CD14-positive monocyte (primary cell): ENCODE measurements around the gene HDAC4. TPM values are rescaled to one million over a fixed set of nuclear protein-coding genes. Genes with fewer than 3 reads are reported as not detected.

Experiments
- DNase-seq, 3 donors: peaks; one replicate each; pipeline ENCODE4 v3.0.0-alpha.2; 2011 to 2022
- H2AFZ ChIP-seq: 2 replicates; pipeline ENCODE4 v1.6.0; 2012; ENCODE audit warnings: mild to moderate bottlenecking, low read depth, low read length, inconsistent platforms; ENCODE audit not compliant: insufficient read depth, poor library complexity, severe bottlenecking
- H3K27ac ChIP-seq, 2 donors: 1 replicate in 1 of 2; 2 replicates in 1 of 2; pipeline ENCODE4 v1.5.1; 2012 to 2013; ENCODE audit warnings: low read length in 2 of 2, control low read depth in 1 of 2, inconsistent platforms in 1 of 2, low read depth in 1 of 2, mild to moderate bottlenecking in 1 of 2
- H3K27me3 ChIP-seq, 2 donors: one replicate each; pipeline versions ENCODE4 v1.6.0 to v1.6.1; 2011 to 2013; ENCODE audit warnings: low read length in 2 of 2; ENCODE audit not compliant: control insufficient read depth in 2 of 2, insufficient read depth in 2 of 2
- H3K36me3 ChIP-seq, 2 donors: replicated peaks in 1 of 2; 1 replicate in 1 of 2; 2 replicates in 1 of 2; pipeline versions ENCODE4 v1.5.1 to v1.6.1; 2012 to 2013; ENCODE audit warnings: low read length in 2 of 2, control low read depth in 1 of 2, inconsistent platforms in 1 of 2, mild to moderate bottlenecking in 1 of 2; ENCODE audit not compliant: insufficient read depth in 2 of 2, control insufficient read depth in 1 of 2
- H3K4me1 ChIP-seq, 2 donors: 1 replicate in 1 of 2; 2 replicates in 1 of 2; pipeline versions ENCODE4 v1.5.1 to v1.6.1; 2012 to 2013; ENCODE audit warnings: low read length in 2 of 2, control low read depth in 1 of 2, inconsistent platforms in 1 of 2, mild to moderate bottlenecking in 1 of 2, moderate library complexity in 1 of 2; ENCODE audit not compliant: insufficient read depth in 2 of 2, control insufficient read depth in 1 of 2
- H3K4me2 ChIP-seq: replicated peaks from 2 replicates; pipeline ENCODE3; 2012; ENCODE audit warnings: low read length, moderate library complexity, mild to moderate bottlenecking; ENCODE audit not compliant: poor library complexity, severe bottlenecking; ENCODE audit errors: extremely low read depth
- H3K4me3 ChIP-seq, 3 experiments: fragments of 200-600 bp in 1 of 3; sonication (generic) in 1 of 3; replicated peaks in 1 of 3; 1 replicate in 2 of 3; 2 replicates in 1 of 3; pipeline ENCODE4 v1.5.1; 2011 to 2013; ENCODE audit warnings: low read length in 3 of 3, mild to moderate bottlenecking in 3 of 3, control low read depth in 2 of 3, low read depth in 2 of 3, inconsistent platforms in 1 of 3, moderate library complexity in 1 of 3
- H3K79me2 ChIP-seq: 2 replicates; pipeline ENCODE4 v1.6.0; 2012; ENCODE audit warnings: mild to moderate bottlenecking, control low read depth, inconsistent platforms, low read length, moderate library complexity; ENCODE audit not compliant: insufficient read depth
- H3K9ac ChIP-seq: 2 replicates; pipeline ENCODE4 v1.6.0; 2017; ENCODE audit warnings: low read length, mild to moderate bottlenecking; ENCODE audit not compliant: insufficient read depth, poor library complexity, severe bottlenecking
- H3K9me3 ChIP-seq, 2 donors: replicated peaks in 1 of 2; 1 replicate in 1 of 2; 2 replicates in 1 of 2; pipeline versions ENCODE4 v1.5.1 to v1.6.1; 2012 to 2013; ENCODE audit warnings: low read length in 2 of 2, control low read depth in 1 of 2; ENCODE audit not compliant: control insufficient read depth in 1 of 2, insufficient read depth in 1 of 2
- H4K20me1 ChIP-seq: 2 replicates; pipeline ENCODE4 v1.6.0; 2012; ENCODE audit warnings: mild to moderate bottlenecking, low read length, control low read depth, moderate library complexity; ENCODE audit not compliant: insufficient read depth
- H3K27ac Mint-ChIP-seq, 7 donors: one replicate each; pipeline ENCODE4 v1.8.0; 2020; ENCODE audit warnings: mild to moderate bottlenecking in 7 of 7, mixed read lengths in 7 of 7, moderate library complexity in 6 of 7, inconsistent platforms in 2 of 7
- H3K27me3 Mint-ChIP-seq, 3 donors: one replicate each; pipeline ENCODE4 v1.8.0; 2021 to 2022; ENCODE audit warnings: low read depth in 3 of 3, mild to moderate bottlenecking in 3 of 3, mixed read lengths in 3 of 3, moderate library complexity in 3 of 3, inconsistent platforms in 1 of 3
- H3K36me3 Mint-ChIP-seq, 2 donors: one replicate each; pipeline ENCODE4 v1.8.0; 2020; ENCODE audit warnings: mixed read lengths in 2 of 2, inconsistent platforms in 1 of 2, mild to moderate bottlenecking in 1 of 2
- H3K4me1 Mint-ChIP-seq: one replicate; pipeline ENCODE4 v1.8.0; 2020; ENCODE audit warnings: mild to moderate bottlenecking, mixed read lengths
- H3K4me3 Mint-ChIP-seq, 2 donors: one replicate each; pipeline ENCODE4 v1.8.0; 2020; ENCODE audit warnings: mild to moderate bottlenecking in 2 of 2, mixed read lengths in 2 of 2, moderate library complexity in 1 of 2
- H3K9me3 Mint-ChIP-seq, 7 donors: one replicate each; pipeline ENCODE4 v1.8.0; 2020 to 2022; ENCODE audit warnings: mixed read lengths in 7 of 7, mild to moderate bottlenecking in 6 of 7, moderate library complexity in 6 of 7, inconsistent platforms in 2 of 7
- WGBS: methylation state at CpG from one replicate; pipeline ENCODE4 v1.1.5; 2013; ENCODE audit warnings: missing lambda C conversion rate; ENCODE audit not compliant: insufficient coverage; 5-methylcytosine and 5-hydroxymethylcytosine counted together
- intact Hi-C, 2 donors: fragments of 100-400 bp; cut with micrococcal nuclease; formaldehyde crosslinking; loops; one replicate each; pipeline versions ENCODE4 v1.15.0 to v1.15.1; 2023
- polyA plus RNA-seq, 3 donors: library from polyadenylated mRNA; depleted of rRNA in 1 of 3; unstranded in 2 of 3; stranded (reverse) in 1 of 3; fragments of 300-500 nt in 2 of 3; fragments of >200 nt in 1 of 3; fragmentation: Illumina TruSeq in 2 of 3; gene quantifications; 1 replicate in 2 of 3; 2 replicates in 1 of 3; pipeline ENCODE4 v1.2.3, GENCODE V29; 2012 to 2021
- TF ChIP-seq, protein P1 (sequence below): fragments of 200-600 bp; IDR thresholded peaks from one replicate; pipeline ENCODE4 v1.8.0; 2022; ENCODE audit warnings: antibody characterized with exemption, mild to moderate bottlenecking

HDAC4 gene
- polyA plus RNA-seq, 3 donors, result 3.3 to 23.0 (median 4.5) TPM

DNA sequence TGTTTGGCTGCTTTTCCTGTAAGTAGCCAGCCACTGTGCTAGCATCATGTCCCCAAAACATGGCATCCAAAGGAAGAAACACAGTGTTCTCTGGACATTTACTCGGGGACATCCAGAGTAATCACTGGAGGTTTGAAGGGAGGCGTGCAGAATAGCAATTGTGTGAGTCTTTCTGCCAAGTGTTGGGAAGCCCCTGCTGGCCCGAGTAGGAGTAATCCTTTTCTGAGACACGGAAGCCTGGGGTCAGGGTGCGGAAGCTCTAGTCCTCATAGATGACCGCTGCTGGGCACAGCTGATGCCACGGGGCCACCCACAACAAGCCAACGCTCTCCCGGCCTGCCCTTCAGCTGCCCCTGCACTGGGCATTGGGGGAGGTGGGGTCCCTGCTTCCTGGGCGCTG lies 24.8 kb upstream of the HDAC4 start:
- no peak overlapping the region for H3K4me3 Mint-ChIP-seq
- peaks cover 0 to 1% of the 10 kb centered on the region in 2 donors for H3K36me3 Mint-ChIP-seq
- Histone ChIP-seq H3K79me2 (no peaks in the 10 kb centered on the region), H4K20me1 (no peaks in the 10 kb centered on the region), H3K4me2 (no peak overlapping the region), H3K27ac (no peak overlapping the region), H3K4me3 (no peak overlapping the region), H3K9me3 (peaks cover 0 to 3% of the 10 kb centered on the region in 2 donors), H3K27me3 (no peaks in the 10 kb centered on the region), H3K9ac (no peak overlapping the region), H2AFZ (no peak overlapping the region), H3K4me1 (no peaks in the 10 kb centered on the region), H3K36me3 (no peaks in the 10 kb centered on the region)
- H3K27me3 Mint-ChIP-seq, result peaks cover 2 to 15% (median 6%) of the 10 kb centered on the region in 3 donors
- DNase-seq, result no peak
- intact Hi-C loops, result no loop called here
- no peak overlapping the region for H3K27ac Mint-ChIP-seq
- peaks cover 0 to 4% (median 0%) of the 10 kb centered on the region in 7 donors for H3K9me3 Mint-ChIP-seq
- 98% methylated on average over 7 of the region's 10 CpGs for WGBS
- TF ChIP-seq, protein P1, sequence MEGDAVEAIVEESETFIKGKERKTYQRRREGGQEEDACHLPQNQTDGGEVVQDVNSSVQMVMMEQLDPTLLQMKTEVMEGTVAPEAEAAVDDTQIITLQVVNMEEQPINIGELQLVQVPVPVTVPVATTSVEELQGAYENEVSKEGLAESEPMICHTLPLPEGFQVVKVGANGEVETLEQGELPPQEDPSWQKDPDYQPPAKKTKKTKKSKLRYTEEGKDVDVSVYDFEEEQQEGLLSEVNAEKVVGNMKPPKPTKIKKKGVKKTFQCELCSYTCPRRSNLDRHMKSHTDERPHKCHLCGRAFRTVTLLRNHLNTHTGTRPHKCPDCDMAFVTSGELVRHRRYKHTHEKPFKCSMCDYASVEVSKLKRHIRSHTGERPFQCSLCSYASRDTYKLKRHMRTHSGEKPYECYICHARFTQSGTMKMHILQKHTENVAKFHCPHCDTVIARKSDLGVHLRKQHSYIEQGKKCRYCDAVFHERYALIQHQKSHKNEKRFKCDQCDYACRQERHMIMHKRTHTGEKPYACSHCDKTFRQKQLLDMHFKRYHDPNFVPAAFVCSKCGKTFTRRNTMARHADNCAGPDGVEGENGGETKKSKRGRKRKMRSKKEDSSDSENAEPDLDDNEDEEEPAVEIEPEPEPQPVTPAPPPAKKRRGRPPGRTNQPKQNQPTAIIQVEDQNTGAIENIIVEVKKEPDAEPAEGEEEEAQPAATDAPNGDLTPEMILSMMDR, result no peak
- no peaks in the 10 kb centered on the region for H3K4me1 Mint-ChIP-seq

DNA sequence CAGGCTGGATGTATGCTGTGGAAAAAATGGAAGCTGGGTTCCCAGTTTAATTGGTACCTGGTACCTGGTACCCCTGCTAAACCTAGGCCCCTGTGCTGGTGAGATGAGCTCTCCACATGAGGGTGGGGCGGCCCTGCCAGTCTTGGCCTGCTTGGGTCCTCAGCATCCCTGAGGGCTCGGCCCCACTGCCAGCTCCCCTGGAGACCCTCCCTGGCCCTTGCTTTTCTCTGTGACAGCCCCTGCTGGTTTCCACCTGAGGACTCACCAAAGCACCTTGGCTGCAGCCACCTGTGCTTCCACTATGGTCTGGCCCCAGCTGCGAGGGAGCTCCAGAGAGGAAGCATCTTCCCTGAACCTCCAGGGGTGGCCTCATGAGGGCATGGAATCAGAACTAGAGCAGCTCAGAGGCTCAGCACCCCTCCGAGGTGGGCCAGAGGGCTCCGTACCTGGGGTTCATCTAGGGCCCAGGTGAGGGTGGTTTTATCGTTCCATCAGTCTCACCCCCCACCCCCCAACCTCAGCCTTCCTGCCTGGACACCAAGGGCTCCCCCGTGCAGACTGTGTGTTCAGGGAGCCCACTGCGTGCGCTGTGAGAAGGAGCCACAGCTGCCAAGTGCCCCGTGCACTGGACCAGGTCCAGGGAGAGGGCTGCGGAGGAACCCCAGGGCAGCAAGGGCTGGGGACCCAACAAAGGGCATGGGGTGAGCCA lies 23.7 kb upstream of the HDAC4 start:
- over 99% methylated on average over 8 of the region's 11 CpGs for WGBS
- H3K27me3 Mint-ChIP-seq, result peaks cover 5 to 21% (median 11%) of the 10 kb centered on the region in 3 donors
- H3K9ac ChIP-seq, result no peak overlapping the region

More for the DNA sequence above, 23.7 kb upstream of the HDAC4 start:
- H3K4me3 Mint-ChIP-seq, result no peak overlapping the region
- H3K9me3 Mint-ChIP-seq, result peaks cover 0 to 4% (median 0%) of the 10 kb centered on the region in 7 donors
- intact Hi-C loops, result no loop called here
- H3K27ac ChIP-seq, result no peak overlapping the region
- no peaks in the 10 kb centered on the region for H3K4me1 Mint-ChIP-seq
- H3K79me2 ChIP-seq, result no peaks in the 10 kb centered on the region
- H3K36me3 ChIP-seq, result no peaks in the 10 kb centered on the region
- TF ChIP-seq, protein P1, result no peak
- no peak overlapping the region for H3K4me3 ChIP-seq
- H3K4me2 ChIP-seq, result no peak overlapping the region
- no peaks in the 10 kb centered on the region for H4K20me1 ChIP-seq
- H3K27me3 ChIP-seq, result no peaks in the 10 kb centered on the region
- H2AFZ ChIP-seq, result no peak overlapping the region
- H3K9me3 ChIP-seq, result peaks cover 0 to 3% of the 10 kb centered on the region in 2 donors
- peaks cover 0 to 1% of the 10 kb centered on the region in 2 donors for H3K36me3 Mint-ChIP-seq
- H3K4me1 ChIP-seq, result no peaks in the 10 kb centered on the region
- no peak for DNase-seq
- no peak overlapping the region for H3K27ac Mint-ChIP-seq
